Activated naive CD4-positive, alpha-beta T cell treated with anti-CD3 and anti-CD28 coated beads, Interleukin-2, amount 10 ng/mL, durations not matched to agents 7 days and 5 days (primary cell): Measurements from ENCODE around the gene ACAN.

ENCODE experiments used
- CTCF ChIA-PET: fragments of 350-600 bp; sonication (Branson Sonifier 250); formaldehyde crosslinking; loops from one replicate; lab custom pipeline; 2021; ENCODE audit warnings: antibody characterized with exemption; lab: Charles Lee
- DNase-seq: peaks from one replicate; pipeline ENCODE4 v3.0.0-alpha.2; 2020
- H3K27ac Mint-ChIP-seq: one replicate; pipeline ENCODE4 v1.8.0; 2021; ENCODE audit warnings: mild to moderate bottlenecking, moderate library complexity, mixed read lengths
- H3K27me3 Mint-ChIP-seq: one replicate; pipeline ENCODE4 v1.8.0; 2021; ENCODE audit warnings: mild to moderate bottlenecking, mixed read lengths
- H3K36me3 Mint-ChIP-seq: one replicate; pipeline ENCODE4 v1.8.0; 2021; ENCODE audit warnings: mixed read lengths
- H3K4me1 Mint-ChIP-seq: one replicate; pipeline ENCODE4 v1.8.0; 2021; ENCODE audit warnings: mixed read lengths
- H3K4me3 Mint-ChIP-seq: one replicate; pipeline ENCODE4 v1.8.0; 2021; ENCODE audit warnings: mild to moderate bottlenecking, moderate library complexity, mixed read lengths
- H3K9me3 Mint-ChIP-seq: one replicate; pipeline ENCODE4 v1.8.0; 2021; ENCODE audit warnings: mixed read lengths

Gene ACAN

DNA sequence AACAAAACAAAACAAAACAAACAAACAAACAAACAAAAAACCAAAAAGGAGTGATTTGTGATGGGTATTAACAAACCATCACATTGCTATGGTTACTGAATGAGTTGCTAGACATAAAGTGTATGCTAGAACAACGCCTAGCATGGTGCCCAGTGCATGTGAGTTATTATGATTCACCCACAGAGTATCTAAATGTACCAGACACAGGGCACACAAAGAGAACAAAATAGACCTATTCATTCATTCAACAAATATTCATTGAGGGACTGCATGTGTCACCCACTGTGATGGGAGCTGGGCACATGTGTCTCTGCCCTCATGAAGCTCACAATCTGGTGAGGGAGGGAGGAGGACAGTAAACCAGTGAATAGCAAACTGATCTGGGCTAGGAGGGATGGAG, 11.6 kb upstream of the ACAN start:
- CTCF ChIA-PET = interaction anchor here (1.3 kb wide), 1 partner anchor 16 kb away, joined by 4 read pairs; no protein-coding TSS in a partner anchor
- Mint-ChIP-seq H3K4me1 (no peaks in the 10 kb centered on the region), H3K27me3 (peaks cover 72% of the 10 kb centered on the region), H3K9me3 (no peaks in the 10 kb centered on the region), H3K27ac (no peak overlapping the region), H3K4me3 (no peak overlapping the region), H3K36me3 (no peaks in the 10 kb centered on the region)
- no peak for DNase-seq

DNA sequence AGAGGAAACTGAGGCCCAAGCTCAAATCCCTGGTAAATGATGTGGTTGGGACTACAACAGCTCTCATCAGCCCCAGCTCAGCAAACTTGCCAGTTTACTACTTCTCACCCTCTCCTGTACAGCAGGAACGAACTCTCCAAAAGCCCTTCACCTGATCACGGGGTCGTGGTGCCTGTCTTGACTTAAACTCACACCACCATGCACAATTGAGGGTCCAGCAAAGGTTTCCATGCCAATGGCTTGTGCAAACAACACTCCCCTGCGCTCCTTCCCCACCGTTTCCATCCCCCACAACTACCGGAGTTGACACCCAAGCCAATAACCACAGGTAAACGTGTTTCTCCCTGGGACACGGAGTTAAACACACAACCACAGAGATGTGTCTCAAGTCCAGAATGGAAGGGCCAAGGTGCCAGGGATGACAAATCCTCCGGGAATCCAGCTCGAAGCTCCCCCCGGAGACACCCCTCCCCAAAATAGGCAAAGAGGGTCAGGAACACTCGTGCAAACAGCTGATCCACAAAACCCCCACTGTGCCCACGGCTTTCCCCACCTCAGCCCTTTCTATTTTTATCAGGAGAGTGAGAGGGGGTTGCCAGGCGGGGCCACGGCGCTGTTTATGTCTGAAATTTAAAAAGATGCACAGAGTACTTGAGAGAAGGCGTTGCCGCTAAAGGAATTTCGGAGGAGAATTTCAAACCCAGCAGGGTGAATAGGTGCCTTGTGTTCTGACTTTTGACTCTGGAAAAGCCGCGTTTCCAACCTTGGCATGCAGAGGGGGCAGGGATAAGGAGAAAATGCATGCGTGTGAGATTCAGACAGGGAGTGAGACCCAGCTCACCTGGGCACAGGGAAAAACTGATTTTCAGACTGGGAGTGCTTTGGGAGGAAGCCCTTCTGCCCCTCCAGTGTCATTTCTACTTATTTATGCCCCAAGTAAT, 10.6 kb upstream of the ACAN start:
- Mint-ChIP-seq H3K4me1 (no peaks in the 10 kb centered on the region), H3K9me3 (no peaks in the 10 kb centered on the region), H3K36me3 (no peaks in the 10 kb centered on the region), H3K27me3 (peaks cover 70% of the 10 kb centered on the region), H3K27ac (no peak overlapping the region), H3K4me3 (no peak overlapping the region)
- no peak for DNase-seq
- CTCF ChIA-PET = no interaction called here

DNA sequence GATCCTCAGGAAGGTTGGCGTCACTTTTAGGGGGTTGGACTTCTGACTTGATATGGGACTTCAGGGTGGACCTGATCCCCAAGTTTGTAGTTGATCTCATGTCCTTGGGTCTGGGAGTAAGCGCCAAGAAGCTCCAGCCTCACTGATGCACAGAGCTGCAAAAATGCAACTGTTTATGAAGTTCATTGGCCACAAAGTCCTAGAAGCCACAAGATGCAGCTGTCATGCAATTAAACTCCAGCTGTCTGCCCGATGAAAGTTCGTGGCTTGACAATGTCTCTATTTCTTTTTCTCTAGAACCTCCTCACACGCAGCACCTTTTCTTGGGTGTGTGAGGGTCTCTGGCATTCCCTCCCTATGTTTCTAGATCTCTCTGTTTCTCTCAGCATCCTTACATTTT, 9.2 kb upstream of the ACAN start:
- Mint-ChIP-seq H3K9me3 (no peaks in the 10 kb centered on the region), H3K4me3 (no peak overlapping the region), H3K36me3 (no peaks in the 10 kb centered on the region), H3K27me3 (peaks cover 66% of the 10 kb centered on the region), H3K4me1 (no peaks in the 10 kb centered on the region), H3K27ac (no peak overlapping the region)
- no peak for DNase-seq
- CTCF ChIA-PET = no interaction called here

DNA sequence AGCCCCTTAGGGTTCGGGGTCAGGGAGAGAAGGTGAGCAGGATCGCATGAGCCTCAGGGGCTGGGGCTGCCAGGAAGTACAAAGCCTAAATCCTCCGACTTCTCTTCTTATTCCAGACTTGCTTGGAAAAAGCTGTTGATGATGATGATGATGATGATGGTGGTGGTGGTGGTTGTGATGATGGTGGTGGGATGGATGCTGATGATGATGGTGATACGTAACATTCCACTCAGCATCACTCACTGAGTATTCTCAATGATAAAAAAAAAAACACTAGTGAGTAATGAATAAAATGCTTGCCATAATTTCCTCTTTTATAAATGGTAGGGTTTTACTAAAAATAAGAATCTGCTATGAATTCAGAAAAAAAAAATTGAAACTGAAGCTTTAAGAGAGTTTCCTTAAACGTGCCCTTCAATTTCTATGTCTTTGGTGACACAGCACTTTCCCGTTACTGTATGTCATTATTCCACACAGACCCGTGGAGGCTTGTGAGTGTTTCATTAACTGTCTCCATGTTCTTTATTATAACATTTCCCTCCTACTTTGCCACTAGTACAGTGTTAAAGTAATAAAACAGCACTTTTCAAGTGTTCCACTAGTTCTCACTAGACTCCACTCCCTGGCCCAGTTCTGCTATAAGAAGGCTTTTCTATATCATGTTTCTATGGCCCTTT, 5.4 kb upstream of the ACAN start:
- CTCF ChIA-PET = no interaction called here
- Mint-ChIP-seq H3K4me3 (no peak overlapping the region), H3K27me3 (peaks cover 77% of the 10 kb centered on the region), H3K4me1 (peaks cover 3% of the 10 kb centered on the region), H3K27ac (no peak overlapping the region), H3K36me3 (no peaks in the 10 kb centered on the region), H3K9me3 (no peaks in the 10 kb centered on the region)
- DNase-seq = no peak

DNA sequence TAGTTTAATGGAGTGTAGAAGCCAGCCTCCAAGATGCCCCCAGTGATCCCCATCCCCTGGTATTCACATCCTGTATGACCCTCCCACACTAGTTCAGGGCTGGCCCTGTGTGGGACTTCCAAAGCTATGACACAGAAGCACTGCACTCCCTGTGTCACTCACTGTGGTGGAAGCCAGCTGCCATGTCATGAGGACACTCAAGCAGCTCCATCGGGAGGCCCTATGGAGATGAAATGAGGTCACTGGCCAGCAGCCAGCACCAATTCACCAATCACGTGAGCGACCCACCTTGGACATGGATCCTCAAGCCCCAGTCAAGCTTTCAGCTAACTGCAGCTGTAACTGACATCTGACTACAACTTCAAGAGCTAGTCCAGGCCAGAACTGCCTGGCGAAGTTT, 3.9 kb upstream of the ACAN start:
- H3K27ac Mint-ChIP-seq = no peak overlapping the region
- no peak overlapping the region for H3K4me3 Mint-ChIP-seq
- H3K27me3 Mint-ChIP-seq = peaks cover 80% of the 10 kb centered on the region
- CTCF ChIA-PET = no interaction called here
- H3K9me3 Mint-ChIP-seq = no peaks in the 10 kb centered on the region
- no peaks in the 10 kb centered on the region for H3K36me3 Mint-ChIP-seq
- DNase-seq = no peak
- H3K4me1 Mint-ChIP-seq = peaks cover 3% of the 10 kb centered on the region

DNA sequence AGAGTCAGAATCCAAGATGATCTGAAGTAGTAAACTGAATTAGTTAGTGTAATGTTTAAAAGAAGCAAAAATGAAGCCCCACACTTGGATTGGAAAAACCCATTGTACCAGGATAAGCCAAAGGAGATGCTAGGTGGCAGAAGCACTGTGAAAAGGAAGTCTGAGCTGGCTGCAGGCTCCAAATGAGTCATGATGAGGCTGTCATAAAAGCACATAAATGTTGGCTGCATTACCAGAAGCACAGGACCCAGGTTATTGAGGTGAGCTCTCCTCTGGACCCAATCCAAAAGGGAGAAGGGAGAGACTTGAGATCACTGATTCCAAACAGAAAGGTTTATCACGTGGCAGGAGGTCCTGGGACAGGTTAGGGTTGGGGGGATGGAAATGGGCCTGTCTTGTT, 3.2 kb upstream of the ACAN start:
- Mint-ChIP-seq H3K27me3 (peaks cover 80% of the 10 kb centered on the region), H3K4me1 (peaks cover 3% of the 10 kb centered on the region), H3K9me3 (no peaks in the 10 kb centered on the region), H3K27ac (no peak overlapping the region), H3K4me3 (no peak overlapping the region), H3K36me3 (no peaks in the 10 kb centered on the region)
- CTCF ChIA-PET = no interaction called here
- DNase-seq = no peak

DNA sequence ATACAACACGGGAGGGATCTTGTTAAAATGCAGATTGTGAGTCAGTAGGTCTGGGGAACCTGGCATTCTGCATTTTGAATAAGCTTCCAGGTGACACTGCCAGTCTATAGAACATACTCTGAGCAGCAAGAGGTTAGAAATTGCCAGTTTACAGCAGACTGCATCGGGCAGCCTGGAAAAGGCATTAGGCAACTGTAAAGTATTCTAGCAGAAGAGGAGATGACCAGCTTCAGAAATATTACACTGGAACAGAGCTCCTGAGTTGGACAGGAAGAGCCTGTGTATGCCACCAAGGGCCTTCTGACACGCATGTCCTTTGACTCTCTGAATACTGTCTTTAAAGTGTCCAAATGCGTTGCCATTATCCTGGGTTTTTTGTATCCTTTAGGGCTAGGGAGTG, 2.5 kb upstream of the ACAN start:
- CTCF ChIA-PET = no interaction called here
- H3K36me3 Mint-ChIP-seq = no peaks in the 10 kb centered on the region

DNA sequence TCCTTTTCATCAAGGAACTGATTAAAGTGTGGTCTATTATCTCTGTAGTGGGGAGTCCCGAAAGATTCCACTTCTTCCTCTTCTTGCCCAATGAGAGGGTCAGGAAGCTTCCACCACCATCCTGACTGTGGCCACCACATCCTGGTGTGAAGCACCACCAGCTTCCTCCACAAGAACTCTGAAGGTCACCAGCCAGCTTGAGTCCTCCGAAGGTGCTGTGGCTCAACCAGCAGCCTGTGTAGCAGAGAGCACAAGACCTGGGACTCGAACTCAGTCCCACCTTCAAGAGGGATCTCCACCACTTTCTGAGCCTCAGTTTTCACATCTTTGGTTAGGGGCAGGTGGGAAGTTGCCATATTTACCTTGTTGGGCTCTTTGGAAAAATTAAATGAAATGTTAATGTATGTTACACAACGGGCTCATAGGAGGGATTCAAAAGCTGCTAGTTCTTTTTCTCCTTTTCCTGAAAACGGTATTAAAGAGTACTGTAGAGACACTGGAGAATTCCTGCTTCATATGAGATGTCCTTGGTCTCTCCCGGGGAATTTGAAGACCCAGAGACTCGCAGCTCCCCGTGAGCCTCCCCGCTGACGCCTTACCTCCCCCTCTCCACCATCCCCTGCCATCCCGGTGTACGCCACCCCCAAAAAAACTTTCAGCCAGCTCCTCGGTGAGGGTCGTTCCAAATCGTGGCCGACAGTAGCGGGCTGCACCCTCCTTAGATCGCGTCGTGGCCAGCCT, 816 bp upstream of the ACAN start:
- DNase-seq = no peak
- CTCF ChIA-PET = no interaction called here
- H3K27me3 Mint-ChIP-seq = peaks cover 88% of the 10 kb centered on the region
- H3K36me3 Mint-ChIP-seq = no peaks in the 10 kb centered on the region
- H3K4me3 Mint-ChIP-seq = peak overlapping the region; percentile 32
- H3K9me3 Mint-ChIP-seq = no peaks in the 10 kb centered on the region
- H3K27ac Mint-ChIP-seq = no peak overlapping the region
- peaks cover 3% of the 10 kb centered on the region for H3K4me1 Mint-ChIP-seq

More for the DNA sequence above, 2.5 kb upstream of the ACAN start:
- peaks cover 83% of the 10 kb centered on the region for H3K27me3 Mint-ChIP-seq
- no peak overlapping the region for H3K27ac Mint-ChIP-seq
- DNase-seq = no peak
- peaks cover 3% of the 10 kb centered on the region for H3K4me1 Mint-ChIP-seq
- no peaks in the 10 kb centered on the region for H3K9me3 Mint-ChIP-seq
- H3K4me3 Mint-ChIP-seq = no peak overlapping the region

DNA sequence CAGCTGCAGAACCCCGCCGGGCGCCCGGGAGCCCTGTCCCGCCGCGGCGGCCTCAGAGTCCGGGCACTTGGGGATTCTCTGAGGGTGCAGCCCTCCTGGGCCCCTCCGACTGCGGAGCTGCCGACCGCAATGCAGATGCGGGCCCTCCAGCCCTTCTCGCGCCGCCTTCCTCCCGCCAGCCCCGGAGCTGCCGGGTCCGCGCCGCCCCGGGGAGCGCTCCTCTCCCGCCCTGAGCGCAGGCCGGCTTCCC, 320 bp upstream of the ACAN start:
- Mint-ChIP-seq H3K9me3 (no peaks in the 10 kb centered on the region), H3K27me3 (peaks cover 90% of the 10 kb centered on the region), H3K27ac (no peak overlapping the region), H3K4me3 (no peak overlapping the region), H3K4me1 (peaks cover 3% of the 10 kb centered on the region), H3K36me3 (no peaks in the 10 kb centered on the region)
- CTCF ChIA-PET = no interaction called here
- no peak for DNase-seq

DNA sequence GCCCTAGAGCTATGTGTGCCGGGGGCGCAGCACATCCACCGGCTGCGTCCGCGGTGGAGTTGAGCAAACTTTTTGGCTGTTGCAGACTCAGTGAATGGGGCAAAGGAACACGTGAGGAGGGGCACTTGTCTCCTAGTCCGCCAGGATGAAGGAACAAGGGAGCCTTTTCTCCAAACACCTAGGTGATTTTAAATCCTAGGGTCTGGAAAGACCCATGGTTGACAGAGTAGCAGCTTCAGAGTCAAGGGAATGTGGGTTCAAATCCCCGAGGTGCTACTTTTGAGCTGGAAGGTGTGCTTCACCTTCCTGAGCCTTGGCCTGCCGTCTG, 648 bp downstream of the ACAN start:
- CTCF ChIA-PET = no interaction called here
- no peak for DNase-seq
- no peak overlapping the region for H3K4me3 Mint-ChIP-seq
- H3K27me3 Mint-ChIP-seq = peaks cover 90% of the 10 kb centered on the region
- peaks cover 3% of the 10 kb centered on the region for H3K4me1 Mint-ChIP-seq
- H3K9me3 Mint-ChIP-seq = no peaks in the 10 kb centered on the region
- H3K36me3 Mint-ChIP-seq = no peaks in the 10 kb centered on the region
- no peak overlapping the region for H3K27ac Mint-ChIP-seq

DNA sequence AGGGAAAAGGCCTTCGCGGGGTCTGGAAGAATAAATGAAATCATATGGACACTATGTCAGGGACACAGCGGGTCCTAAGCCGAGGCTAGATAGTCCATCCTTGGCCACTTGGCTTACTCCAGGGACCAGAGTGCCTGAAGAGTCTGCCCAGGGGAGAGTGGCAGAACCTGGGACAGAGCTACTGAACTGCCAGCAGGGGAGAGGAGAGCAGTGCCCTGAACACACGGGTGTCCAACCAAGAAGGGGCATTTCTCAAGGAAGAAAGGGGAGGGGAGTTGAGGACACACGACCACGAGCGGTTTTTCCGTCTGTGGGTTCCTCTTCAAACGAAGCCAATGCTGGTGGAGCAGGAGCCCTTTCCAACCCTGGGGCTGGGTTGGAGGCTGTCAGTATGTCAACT, 1.0 kb downstream of the ACAN start:
- Mint-ChIP-seq H3K9me3 (no peaks in the 10 kb centered on the region), H3K27ac (no peak overlapping the region), H3K27me3 (peaks cover 90% of the 10 kb centered on the region), H3K4me3 (no peak overlapping the region), H3K36me3 (no peaks in the 10 kb centered on the region), H3K4me1 (peaks cover 3% of the 10 kb centered on the region)
- DNase-seq = no peak
- CTCF ChIA-PET = interaction anchor here (1.7 kb wide), 1 partner anchor 21 kb away, joined by 4 read pairs; no protein-coding TSS in a partner anchor

DNA sequence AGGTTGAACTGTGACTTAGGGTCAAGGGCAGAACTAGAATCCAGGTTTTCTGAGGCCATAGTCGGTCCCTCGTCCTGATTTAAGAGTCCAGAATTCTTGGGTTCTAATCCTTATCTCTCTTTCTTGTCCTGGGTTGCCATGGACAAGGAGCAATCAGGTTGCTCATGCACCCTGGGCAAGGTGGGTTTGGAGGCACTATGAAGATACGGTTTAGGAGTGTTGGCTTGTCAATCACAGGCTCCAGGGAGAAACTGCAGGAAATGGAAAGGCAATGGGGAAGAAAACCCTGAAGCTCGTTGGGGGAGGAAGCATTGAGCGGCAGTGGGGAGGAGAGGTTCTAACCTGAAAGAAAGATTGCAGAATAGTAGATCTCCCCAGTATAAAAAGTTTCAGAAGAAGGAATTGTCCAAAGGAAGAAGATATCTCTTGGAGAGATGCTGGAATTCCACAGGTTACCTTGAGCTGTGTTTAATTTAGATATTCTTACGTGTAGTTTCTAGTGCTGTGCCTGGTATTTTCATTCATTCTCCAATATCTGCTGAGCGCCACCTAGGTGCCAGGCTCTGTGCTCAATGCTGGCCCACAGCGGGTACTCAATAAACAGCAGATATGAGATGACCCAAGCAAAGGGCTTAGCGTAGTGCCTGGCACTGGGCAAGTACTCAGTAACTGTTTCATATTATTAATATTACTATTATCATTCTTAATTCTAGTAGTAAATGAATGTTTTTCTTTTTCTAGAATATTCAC, 2.0 kb downstream of the ACAN start:
- DNase-seq = peak; percentile 27
- Mint-ChIP-seq H3K9me3 (no peaks in the 10 kb centered on the region), H3K4me3 (no peak overlapping the region)

DNA sequence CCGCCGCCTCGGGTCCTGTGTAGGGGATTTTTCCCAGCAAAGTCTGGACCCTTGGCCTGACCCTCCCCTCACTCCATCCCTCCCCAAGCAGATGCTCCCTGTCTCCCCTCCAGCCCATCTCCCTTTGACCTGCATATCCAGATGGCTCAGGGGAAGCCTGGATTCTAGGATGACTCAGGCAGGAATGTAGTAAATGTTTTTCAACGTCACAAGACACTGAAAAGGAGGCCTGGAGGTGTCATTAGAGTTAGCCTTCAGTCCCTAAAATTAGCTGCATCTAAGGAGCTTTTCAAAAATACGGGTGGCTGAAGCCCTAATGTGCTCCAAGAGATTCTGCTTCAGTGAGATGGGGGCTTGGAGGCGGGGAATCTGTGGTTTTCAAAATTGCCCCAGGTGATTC, 7.2 kb downstream of the ACAN start:
- no peaks in the 10 kb centered on the region for H3K4me1 Mint-ChIP-seq
- peak overlapping the region; percentile 37 for H3K27ac Mint-ChIP-seq
- CTCF ChIA-PET = no interaction called here
- no peak overlapping the region for H3K4me3 Mint-ChIP-seq
- no peaks in the 10 kb centered on the region for H3K9me3 Mint-ChIP-seq
- no peaks in the 10 kb centered on the region for H3K36me3 Mint-ChIP-seq
- no peak for DNase-seq
- H3K27me3 Mint-ChIP-seq = peaks cover 79% of the 10 kb centered on the region

More for the DNA sequence above, 2.0 kb downstream of the ACAN start:
- Mint-ChIP-seq H3K36me3 (no peaks in the 10 kb centered on the region), H3K4me1 (peaks cover 3% of the 10 kb centered on the region), H3K27ac (no peak overlapping the region), H3K27me3 (peaks cover 93% of the 10 kb centered on the region)
- CTCF ChIA-PET = interaction anchor here (0.8 to 1.7 kb wide), 3 partner anchors 20 to 351 kb away, joined by 3 to 4 read pairs (median 4); no protein-coding TSS in a partner anchor

DNA sequence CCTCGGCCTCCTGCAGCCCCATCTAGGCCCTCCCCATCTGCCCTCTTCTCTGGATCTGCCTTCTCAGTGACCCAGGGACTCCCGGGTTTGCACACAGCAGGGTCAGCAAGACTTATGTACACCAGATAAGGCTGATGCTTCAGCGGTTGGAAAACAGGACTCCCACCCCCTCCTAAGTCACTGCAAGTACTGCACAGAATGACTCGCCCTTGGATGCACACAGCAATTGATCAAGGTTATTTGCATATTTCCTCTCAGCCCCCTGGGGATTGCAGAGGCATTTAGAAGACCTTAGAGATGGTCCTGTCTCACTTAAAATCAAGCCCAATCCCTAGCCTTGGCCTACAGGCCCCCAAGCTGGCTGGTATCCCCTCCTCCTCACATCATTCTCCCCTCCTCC, 8.9 kb downstream of the ACAN start:
- peaks cover 69% of the 10 kb centered on the region for H3K27me3 Mint-ChIP-seq
- no peaks in the 10 kb centered on the region for H3K9me3 Mint-ChIP-seq
- CTCF ChIA-PET = no interaction called here
- DNase-seq = no peak
- no peaks in the 10 kb centered on the region for H3K4me1 Mint-ChIP-seq
- H3K36me3 Mint-ChIP-seq = no peaks in the 10 kb centered on the region
- no peak overlapping the region for H3K27ac Mint-ChIP-seq
- no peak overlapping the region for H3K4me3 Mint-ChIP-seq
